Choroid plexus epithelial cell (primary cell): ENCODE measurements around the gene TNS1.
A peak's percentile ranks its signal among the peaks of the same experiment; 100 is the strongest.

Source experiments
- DNase-seq: peaks from one replicate; pipeline ENCODE4 v3.0.0-alpha.2; 2010; ENCODE audit warnings: low read depth
- H3K4me3 ChIP-seq: 2 replicates; pipeline ENCODE4 v1.5.1; 2011; ENCODE audit warnings: low read depth, mild to moderate bottlenecking, control low read depth, low read length, moderate library complexity
- TF ChIP-seq, protein P1 (sequence below): conservative IDR thresholded peaks from 2 replicates; pipeline ENCODE4 v1.5.1; 2011; ENCODE audit warnings: low read depth, mild to moderate bottlenecking, control low read depth, inconsistent platforms, low read length, moderate library complexity

The TNS1 gene

DNA sequence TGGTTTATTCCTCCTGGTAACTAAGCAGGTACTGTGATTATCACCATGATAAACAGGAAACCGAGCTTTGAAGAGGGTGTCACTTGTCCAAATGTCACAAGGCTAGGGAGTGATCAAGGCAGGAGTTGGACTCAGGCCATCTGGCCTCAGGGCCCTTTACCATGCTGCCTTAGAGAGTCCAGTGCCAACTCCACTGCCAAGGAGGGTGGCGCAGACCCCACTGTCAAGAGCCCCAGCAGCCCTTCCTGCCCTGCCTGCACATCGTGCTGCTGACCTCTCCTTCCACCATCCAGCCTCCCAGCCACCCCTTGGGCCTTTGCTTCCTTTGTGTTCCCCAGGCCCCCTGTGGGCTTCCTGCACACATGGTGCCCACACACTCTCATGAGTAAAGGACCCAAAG is 48.3 kb downstream of the TNS1 start:
- no peak overlapping the region for H3K4me3 ChIP-seq
- DNase-seq, result no peak
- TF ChIP-seq, protein P1, sequence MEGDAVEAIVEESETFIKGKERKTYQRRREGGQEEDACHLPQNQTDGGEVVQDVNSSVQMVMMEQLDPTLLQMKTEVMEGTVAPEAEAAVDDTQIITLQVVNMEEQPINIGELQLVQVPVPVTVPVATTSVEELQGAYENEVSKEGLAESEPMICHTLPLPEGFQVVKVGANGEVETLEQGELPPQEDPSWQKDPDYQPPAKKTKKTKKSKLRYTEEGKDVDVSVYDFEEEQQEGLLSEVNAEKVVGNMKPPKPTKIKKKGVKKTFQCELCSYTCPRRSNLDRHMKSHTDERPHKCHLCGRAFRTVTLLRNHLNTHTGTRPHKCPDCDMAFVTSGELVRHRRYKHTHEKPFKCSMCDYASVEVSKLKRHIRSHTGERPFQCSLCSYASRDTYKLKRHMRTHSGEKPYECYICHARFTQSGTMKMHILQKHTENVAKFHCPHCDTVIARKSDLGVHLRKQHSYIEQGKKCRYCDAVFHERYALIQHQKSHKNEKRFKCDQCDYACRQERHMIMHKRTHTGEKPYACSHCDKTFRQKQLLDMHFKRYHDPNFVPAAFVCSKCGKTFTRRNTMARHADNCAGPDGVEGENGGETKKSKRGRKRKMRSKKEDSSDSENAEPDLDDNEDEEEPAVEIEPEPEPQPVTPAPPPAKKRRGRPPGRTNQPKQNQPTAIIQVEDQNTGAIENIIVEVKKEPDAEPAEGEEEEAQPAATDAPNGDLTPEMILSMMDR, result no peak

DNA sequence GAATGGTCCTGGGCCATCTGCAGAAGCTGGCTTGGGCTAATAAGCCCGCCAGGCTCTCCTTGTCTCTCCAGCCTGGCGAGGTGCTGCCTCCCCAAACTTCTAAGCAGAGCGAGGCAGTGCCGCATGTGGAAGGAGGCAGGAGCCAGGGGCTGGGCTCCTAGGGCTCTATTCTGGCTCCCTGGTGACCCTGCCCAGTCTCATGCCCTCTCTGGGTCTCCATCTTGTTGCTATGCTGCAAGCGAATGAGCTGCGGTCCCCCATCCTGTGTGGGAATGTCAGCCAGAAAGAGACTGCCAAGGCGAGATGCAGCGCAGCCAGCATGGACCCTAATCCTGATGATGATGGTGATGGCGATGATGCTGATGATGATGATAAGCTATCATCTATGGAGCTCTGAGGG is 48.7 kb downstream of the TNS1 start:
- DNase-seq, result no peak
- no peak overlapping the region for H3K4me3 ChIP-seq
- TF ChIP-seq, protein P1, result no peak

DNA sequence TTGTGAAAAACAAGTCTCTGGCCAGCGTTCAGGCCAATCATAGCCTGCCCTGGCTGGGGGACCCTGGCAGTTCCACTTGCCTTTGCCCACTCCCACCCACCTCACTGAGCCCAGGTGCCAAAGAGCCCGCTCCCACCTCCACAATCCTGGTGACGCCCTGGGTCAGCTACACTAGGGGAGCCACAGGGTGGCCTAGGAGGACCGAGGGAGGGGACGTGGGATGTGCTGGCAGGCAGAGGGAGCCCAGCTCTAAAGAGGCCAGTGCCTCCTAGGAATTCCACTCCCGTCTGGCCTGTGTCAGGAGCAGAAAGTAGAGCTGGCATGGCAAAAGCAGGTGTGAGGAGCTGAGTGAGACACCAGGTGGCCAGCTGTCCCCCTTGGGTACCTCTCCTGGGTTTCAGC is 49.3 kb downstream of the TNS1 start:
- no peak for DNase-seq
- TF ChIP-seq, protein P1, result no peak
- H3K4me3 ChIP-seq, result no peak overlapping the region

DNA sequence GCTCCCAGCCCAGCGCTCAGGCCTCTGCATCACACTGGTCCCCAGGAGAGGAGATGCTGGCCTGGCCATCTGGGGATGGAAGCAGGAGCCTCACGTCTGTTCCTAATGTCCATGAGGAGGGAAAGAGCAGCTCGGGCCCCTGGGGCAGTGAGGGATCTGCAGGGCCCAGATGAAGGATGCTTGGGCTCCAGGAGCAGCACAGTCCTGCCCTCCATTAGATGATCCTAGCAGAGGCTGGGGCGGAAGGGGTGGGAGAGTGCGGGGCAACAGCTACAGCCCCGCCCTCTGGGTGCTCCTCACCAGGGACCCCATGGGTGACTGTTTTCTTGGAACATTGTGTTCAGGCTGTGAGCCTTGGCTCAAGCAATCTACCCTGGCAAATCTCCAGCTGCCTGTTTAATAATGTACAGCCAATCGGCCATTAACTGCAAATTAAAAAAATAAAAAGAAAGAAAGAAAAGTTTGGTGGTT is 49.7 kb downstream of the TNS1 start:
- DNase-seq, result peak; percentile 42
- TF ChIP-seq, protein P1, result no peak
- no peak overlapping the region for H3K4me3 ChIP-seq

DNA sequence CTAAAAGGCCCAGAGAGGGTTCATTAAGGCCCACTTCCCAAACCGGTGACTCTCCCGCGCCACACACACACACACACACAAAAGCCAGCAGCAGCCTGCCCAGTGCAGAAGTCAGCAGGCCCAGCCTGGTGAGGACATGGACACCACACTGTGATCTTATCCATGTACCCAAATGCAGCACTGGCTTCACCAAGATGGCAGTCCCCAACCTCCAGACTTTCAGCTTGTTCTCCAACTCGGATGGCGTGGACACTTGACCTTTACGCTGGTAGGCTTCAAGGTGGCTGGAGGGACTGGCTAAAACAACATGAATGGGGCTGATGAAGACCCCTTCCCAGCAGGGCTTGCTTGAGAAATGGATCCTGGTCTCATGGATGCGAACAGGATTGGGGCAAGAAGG is 50.4 kb downstream of the TNS1 start:
- H3K4me3 ChIP-seq, result no peak overlapping the region
- no peak for DNase-seq
- TF ChIP-seq, protein P1, result no peak

DNA sequence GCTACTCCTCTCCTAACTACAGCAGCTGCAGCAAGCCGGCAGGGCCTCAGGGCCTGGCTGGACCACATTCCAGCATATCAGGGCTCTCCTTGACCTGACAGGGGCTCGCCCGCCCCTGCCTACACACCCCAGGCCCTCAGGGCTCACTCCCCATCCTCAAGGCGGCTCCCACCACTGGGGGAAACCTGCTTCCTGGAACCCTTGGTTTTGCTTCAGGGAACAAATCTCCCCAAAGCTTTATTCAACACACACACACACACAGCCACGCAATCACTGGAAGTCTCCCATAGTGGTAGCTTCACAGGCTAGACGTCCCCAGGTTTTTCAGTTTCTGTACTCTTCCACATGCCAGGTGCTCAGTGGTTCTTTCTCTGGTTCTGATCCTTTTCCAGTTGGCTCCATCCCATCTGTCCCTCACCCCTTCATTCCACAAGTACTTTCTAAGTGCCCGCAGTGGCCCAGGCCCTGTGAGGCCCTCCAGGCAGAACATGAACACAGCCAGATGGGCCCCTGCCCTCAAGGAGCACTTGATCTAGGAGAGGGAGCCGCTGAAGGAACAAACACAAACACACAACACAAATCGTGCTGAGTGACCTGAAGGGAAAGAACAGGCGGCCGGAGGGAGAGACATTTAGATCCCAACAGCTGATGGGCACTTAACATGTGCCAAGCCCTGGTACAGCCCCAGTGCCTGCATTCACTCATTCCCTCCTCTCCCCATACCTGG is 51.1 kb downstream of the TNS1 start:
- no peak for DNase-seq
- TF ChIP-seq, protein P1, result no peak

DNA sequence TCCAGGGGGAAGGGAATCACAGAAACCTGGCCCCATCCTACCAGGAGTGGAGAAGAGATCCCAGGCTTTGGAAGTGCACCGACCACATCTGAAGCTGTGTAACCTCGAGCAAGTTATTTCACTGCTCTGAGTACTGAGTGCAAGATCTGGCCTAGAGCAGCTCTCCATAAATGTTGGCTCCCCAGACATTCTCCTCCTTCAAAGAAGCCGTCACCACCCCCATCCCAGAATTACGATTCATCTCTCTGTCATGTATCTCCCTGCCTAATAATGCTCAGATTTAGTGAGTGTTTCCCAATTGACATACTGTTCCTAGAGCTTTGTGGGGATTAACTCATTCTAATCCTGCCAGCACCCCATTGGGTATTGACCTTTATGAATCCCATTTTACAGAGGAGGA is 51.7 kb downstream of the TNS1 start:
- TF ChIP-seq, protein P1, result no peak
- no peak overlapping the region for H3K4me3 ChIP-seq
- no peak for DNase-seq

More for the DNA sequence above, 51.1 kb downstream of the TNS1 start:
- no peak overlapping the region for H3K4me3 ChIP-seq
